Activated CD4-positive, alpha-beta T cell treated with anti-CD3 and anti-CD28 coated beads for 24 hours (primary cell): Measurements from ENCODE around the gene HRCT1.
A peak's percentile ranks its signal among the peaks of the same experiment; 100 is the strongest.

ENCODE experiments used
- DNase-seq, 2 donors: peaks; one replicate each; pipeline ENCODE4 v3.0.0-alpha.2; 2020; ENCODE audit warnings: low read depth in 2 of 2

The HRCT1 gene

GRCh38 chr9:35942286-35942685 lies 36.3 kb downstream of the HRCT1 start:
- no peak for DNase-seq

GRCh38 chr9:35944173-35944572 lies 38.2 kb downstream of the HRCT1 start:
- no peak for DNase-seq

GRCh38 chr9:35944841-35945240 lies 38.8 kb downstream of the HRCT1 start:
- no peak for DNase-seq

- DNase-seq = peak; percentile 64 to 65
Observed at GRCh38 chr9:35945341-35946018, 39.5 kb downstream of the HRCT1 start.

- DNase-seq = no peak
Observed at GRCh38 chr9:35948451-35948850, 42.4 kb downstream of the HRCT1 start.

- DNase-seq = no peak
Observed at GRCh38 chr9:35948901-35949318, 42.9 kb downstream of the HRCT1 start.

GRCh38 chr9:35951736-35952135 lies 45.7 kb downstream of the HRCT1 start:
- no peak for DNase-seq

- DNase-seq = no peak
Observed at GRCh38 chr9:35952526-35953191, 46.7 kb downstream of the HRCT1 start.

- DNase-seq = peak in 1 of 2 donors; percentile 10
Observed at GRCh38 chr9:35954942-35955546, 49.0 kb downstream of the HRCT1 start.

GRCh38 chr9:35956651-35957050 lies 50.6 kb downstream of the HRCT1 start:
- no peak for DNase-seq
